ENCODE measurements around the gene ACBD3.

The ACBD3 gene

GRCh38 chr1:226201029-226201593, 14.6 kb upstream of the ACBD3 start:
- DNase-seq (ENCODE audit: low read depth): no peak

- DNase-seq (ENCODE audit: low read depth): no peak
Observed at GRCh38 chr1:226199971-226200370, 13.4 kb upstream of the ACBD3 start.

- DNase-seq (ENCODE audit: low read depth): no peak
Observed at GRCh38 chr1:226195144-226195543, 8.6 kb upstream of the ACBD3 start.

GRCh38 chr1:226187380-226187779, 839 bp upstream of the ACBD3 start:
- no peak for DNase-seq (ENCODE audit: low read depth)

GRCh38 chr1:226187019-226187322, 430 bp upstream of the ACBD3 start:
- DNase-seq (ENCODE audit: low read depth): no peak

- DNase-seq (ENCODE audit: low read depth): no peak
Observed at GRCh38 chr1:226185141-226186036, 1.2 kb downstream of the ACBD3 start.

- DNase-seq (ENCODE audit: low read depth): no peak
Observed at GRCh38 chr1:226181996-226182714, 4.4 kb downstream of the ACBD3 start.

GRCh38 chr1:226176870-226177269, 9.7 kb downstream of the ACBD3 start:
- no peak for DNase-seq (ENCODE audit: low read depth)

GRCh38 chr1:226172589-226172988, 14.0 kb downstream of the ACBD3 start:
- no peak for DNase-seq (ENCODE audit: low read depth)

GRCh38 chr1:226166341-226166740, 20.2 kb downstream of the ACBD3 start:
- no peak for DNase-seq (ENCODE audit: low read depth)

- no peak for DNase-seq (ENCODE audit: low read depth)
Observed at GRCh38 chr1:226164154-226164553, 22.4 kb downstream of the ACBD3 start.

- no peak for DNase-seq (ENCODE audit: low read depth)
Observed at GRCh38 chr1:226162898-226163297, 23.6 kb downstream of the ACBD3 start.

GRCh38 chr1:226158983-226159382, 27.6 kb downstream of the ACBD3 start:
- no peak for DNase-seq (ENCODE audit: low read depth)

GRCh38 chr1:226158457-226158856, 28.1 kb downstream of the ACBD3 start:
- DNase-seq (ENCODE audit: low read depth): no peak

GRCh38 chr1:226157761-226158316, 28.7 kb downstream of the ACBD3 start:
- no peak for DNase-seq (ENCODE audit: low read depth)

- no peak for DNase-seq (ENCODE audit: low read depth)
Observed at GRCh38 chr1:226154593-226154992, 31.9 kb downstream of the ACBD3 start.

- peak; percentile 10 for DNase-seq (ENCODE audit: low read depth)
Observed at GRCh38 chr1:226149806-226150205, 36.7 kb downstream of the ACBD3 start.

GRCh38 chr1:226148121-226148648, 38.4 kb downstream of the ACBD3 start:
- DNase-seq (ENCODE audit: low read depth): no peak

GRCh38 chr1:226144045-226144444, 42.5 kb downstream of the ACBD3 start:
- DNase-seq (ENCODE audit: low read depth): no peak

- no peak for DNase-seq (ENCODE audit: low read depth)
Observed at GRCh38 chr1:226135709-226136108, 50.8 kb downstream of the ACBD3 start.

GRCh38 chr1:226135059-226135651, 51.4 kb downstream of the ACBD3 start:
- no peak for DNase-seq (ENCODE audit: low read depth)

Measured in GM04504 (cell line).